ENCODE results near the gene SH3BP4. TPM values are rescaled to one million over a fixed set of nuclear protein-coding genes. Genes with fewer than 3 reads are reported as not detected.

The SH3BP4 gene
- total RNA-seq, 1 donor from 2014 or later = 49.5 TPM

DNA sequence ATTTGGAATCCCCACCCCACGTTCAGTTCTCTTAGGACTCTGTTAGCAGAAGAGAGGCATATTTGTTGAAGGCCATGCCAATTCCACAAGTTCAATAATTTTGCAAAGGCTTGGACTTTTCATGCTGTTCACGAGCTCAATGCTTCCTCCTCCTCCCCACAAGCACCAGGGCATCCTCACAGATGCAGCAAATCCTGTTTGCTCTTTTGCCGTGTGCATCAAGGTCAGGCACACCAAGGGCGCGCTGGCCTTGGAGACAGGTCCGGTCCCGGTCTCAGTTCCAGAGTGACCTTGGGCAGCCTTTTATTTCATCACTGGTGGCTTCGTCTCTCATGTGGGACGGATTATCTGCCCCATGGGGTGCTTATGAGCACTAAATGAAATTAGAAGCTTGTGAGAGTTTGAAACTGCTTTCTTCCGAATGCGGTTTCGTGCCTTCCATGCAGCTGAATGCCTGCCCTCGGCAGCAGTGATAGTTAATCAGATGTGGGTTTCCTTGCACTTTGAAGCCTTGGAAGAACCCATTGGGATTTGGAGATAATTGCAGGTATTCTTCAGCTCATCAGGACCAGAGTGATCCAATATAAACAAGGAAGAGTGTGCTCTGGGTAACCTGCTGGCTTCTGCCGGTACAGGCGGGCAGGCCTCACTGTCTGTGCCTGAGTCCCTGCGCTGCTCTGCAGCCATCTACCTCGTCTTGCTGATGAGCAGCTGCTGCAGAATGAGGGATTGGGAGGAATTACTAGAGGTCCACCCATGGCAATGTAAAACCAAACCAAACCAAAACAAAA is 140.8 kb downstream of the SH3BP4 start:
- DNase-seq (ENCODE audit: extremely low spot score, unreplicated experiment) = no peak
- Mint-ChIP-seq H3K36me3 (no peaks in the 10 kb centered on the region), H3K4me1 (ENCODE audit: unreplicated experiment) (peaks cover 41% of the 10 kb centered on the region), H3K27ac (no peak overlapping the region), H3K27me3 (no peaks in the 10 kb centered on the region), H3K4me3 (no peak overlapping the region), H3K9me3 (peaks cover 6% of the 10 kb centered on the region)
- TF ChIP-seq, protein P1, sequence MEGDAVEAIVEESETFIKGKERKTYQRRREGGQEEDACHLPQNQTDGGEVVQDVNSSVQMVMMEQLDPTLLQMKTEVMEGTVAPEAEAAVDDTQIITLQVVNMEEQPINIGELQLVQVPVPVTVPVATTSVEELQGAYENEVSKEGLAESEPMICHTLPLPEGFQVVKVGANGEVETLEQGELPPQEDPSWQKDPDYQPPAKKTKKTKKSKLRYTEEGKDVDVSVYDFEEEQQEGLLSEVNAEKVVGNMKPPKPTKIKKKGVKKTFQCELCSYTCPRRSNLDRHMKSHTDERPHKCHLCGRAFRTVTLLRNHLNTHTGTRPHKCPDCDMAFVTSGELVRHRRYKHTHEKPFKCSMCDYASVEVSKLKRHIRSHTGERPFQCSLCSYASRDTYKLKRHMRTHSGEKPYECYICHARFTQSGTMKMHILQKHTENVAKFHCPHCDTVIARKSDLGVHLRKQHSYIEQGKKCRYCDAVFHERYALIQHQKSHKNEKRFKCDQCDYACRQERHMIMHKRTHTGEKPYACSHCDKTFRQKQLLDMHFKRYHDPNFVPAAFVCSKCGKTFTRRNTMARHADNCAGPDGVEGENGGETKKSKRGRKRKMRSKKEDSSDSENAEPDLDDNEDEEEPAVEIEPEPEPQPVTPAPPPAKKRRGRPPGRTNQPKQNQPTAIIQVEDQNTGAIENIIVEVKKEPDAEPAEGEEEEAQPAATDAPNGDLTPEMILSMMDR (conservative IDR thresholded peaks at IDR 0.05) = no peak

DNA sequence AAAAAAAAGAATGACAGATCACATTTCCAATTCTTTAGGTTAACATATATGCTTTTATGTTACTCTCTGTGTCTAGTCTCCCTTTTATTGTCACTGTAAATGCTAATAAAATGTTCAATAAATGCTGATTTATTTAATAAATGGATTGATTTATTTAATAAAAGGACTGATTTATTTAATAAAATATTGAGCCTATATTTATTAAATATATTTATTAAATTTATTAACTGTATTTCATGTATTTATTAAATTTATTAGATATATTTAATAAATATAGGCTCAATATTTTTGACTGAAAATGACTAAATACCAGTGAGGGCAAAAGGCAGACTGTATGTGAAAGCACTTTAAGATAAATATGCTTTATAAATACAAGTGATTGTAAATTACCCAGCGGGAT is 142.6 kb downstream of the SH3BP4 start:
- Mint-ChIP-seq H3K27me3 (no peaks in the 10 kb centered on the region), H3K4me1 (ENCODE audit: unreplicated experiment) (peaks cover 41% of the 10 kb centered on the region), H3K36me3 (no peaks in the 10 kb centered on the region), H3K9me3 (peaks cover 6% of the 10 kb centered on the region), H3K4me3 (no peak overlapping the region), H3K27ac (no peak overlapping the region)
- no peak for DNase-seq (ENCODE audit: extremely low spot score, unreplicated experiment)
- TF ChIP-seq, protein P1 (conservative IDR thresholded peaks at IDR 0.05) = no peak

DNA sequence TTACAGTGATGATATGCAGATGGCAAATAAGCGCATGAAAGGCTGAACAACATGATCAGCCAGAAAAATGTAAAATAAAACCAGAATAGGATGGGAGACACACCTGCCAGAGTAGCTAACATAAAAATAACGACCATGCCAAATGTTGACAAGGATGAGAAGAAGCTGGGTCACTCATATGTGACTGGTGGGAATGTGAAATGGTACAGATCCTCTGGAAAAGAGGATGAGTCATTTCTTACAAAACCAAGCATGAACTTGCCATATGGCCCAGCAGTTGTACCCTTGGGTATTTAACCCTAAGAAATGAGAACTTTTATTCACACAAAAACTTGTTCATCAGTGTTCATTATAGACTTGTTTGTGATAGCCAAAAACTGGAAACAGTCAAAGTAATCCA is 143.8 kb downstream of the SH3BP4 start:
- Mint-ChIP-seq H3K4me1 (ENCODE audit: unreplicated experiment) (peaks cover 35% of the 10 kb centered on the region), H3K9me3 (peaks cover 6% of the 10 kb centered on the region), H3K27me3 (no peaks in the 10 kb centered on the region), H3K36me3 (no peaks in the 10 kb centered on the region), H3K4me3 (no peak overlapping the region), H3K27ac (no peak overlapping the region)
- TF ChIP-seq, protein P1 (conservative IDR thresholded peaks at IDR 0.05) = no peak
- DNase-seq (ENCODE audit: extremely low spot score, unreplicated experiment) = no peak

DNA sequence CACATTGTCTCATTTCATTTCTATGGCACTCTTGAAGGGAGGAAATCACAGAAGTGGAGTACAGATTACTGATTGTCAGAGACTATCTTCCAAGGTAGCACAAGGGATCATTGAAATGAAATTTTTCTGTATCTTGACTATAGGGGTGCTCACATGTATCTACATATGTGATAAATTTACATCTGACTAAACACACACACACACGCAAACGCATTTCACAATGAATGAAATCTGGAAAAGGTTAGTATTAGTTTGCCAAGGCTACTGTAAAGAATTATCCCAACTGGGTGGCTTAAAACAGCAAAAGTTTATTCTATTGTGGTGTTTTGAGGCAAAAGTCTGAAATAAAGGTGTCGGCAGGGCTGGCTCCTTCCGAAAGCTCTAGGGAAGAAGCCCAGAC is 144.6 kb downstream of the SH3BP4 start:
- H3K36me3 Mint-ChIP-seq = no peaks in the 10 kb centered on the region

DNA sequence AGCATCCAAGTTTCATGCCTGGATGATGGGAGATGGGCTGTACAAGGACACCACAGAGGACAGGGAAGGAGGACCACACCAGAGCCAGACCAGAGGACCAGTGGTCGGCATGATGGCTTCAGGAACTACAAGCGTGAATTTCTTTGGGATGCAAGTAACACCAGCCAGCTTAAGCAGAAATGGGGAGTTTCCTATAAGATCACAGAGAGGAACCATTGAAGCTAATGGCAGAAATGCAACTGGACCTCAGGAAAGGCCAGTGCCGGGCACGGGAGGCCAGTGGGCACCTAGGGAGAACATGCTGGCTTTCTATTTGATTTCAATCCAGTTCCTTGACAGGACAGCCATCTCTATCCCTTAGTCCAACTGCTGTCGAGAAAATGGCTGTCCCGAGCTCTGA is 145.4 kb downstream of the SH3BP4 start:
- H3K4me1 Mint-ChIP-seq (ENCODE audit: unreplicated experiment) = peaks cover 35% of the 10 kb centered on the region
- H3K36me3 Mint-ChIP-seq = no peaks in the 10 kb centered on the region
- H3K4me3 Mint-ChIP-seq = no peak overlapping the region
- H3K9me3 Mint-ChIP-seq = peaks cover 6% of the 10 kb centered on the region
- DNase-seq (ENCODE audit: extremely low spot score, unreplicated experiment) = no peak
- H3K27ac Mint-ChIP-seq = no peak overlapping the region
- TF ChIP-seq, protein P1 (conservative IDR thresholded peaks at IDR 0.05) = no peak
- H3K27me3 Mint-ChIP-seq = no peaks in the 10 kb centered on the region

More for the DNA sequence above, 144.6 kb downstream of the SH3BP4 start:
- no peak overlapping the region for H3K27ac Mint-ChIP-seq
- H3K9me3 Mint-ChIP-seq = peaks cover 6% of the 10 kb centered on the region
- DNase-seq (ENCODE audit: extremely low spot score, unreplicated experiment) = no peak
- H3K27me3 Mint-ChIP-seq = no peaks in the 10 kb centered on the region
- TF ChIP-seq, protein P1 (conservative IDR thresholded peaks at IDR 0.05) = no peak
- peaks cover 35% of the 10 kb centered on the region for H3K4me1 Mint-ChIP-seq (ENCODE audit: unreplicated experiment)
- H3K4me3 Mint-ChIP-seq = no peak overlapping the region

All from type B pancreatic cell (in vitro differentiated cells).